ENCODE measurements around the gene CCDC88A. TPM values are rescaled to one million over a fixed set of nuclear protein-coding genes. Genes with fewer than 3 reads are reported as not detected.
A peak's percentile ranks its signal among the peaks of the same experiment; 100 is the strongest.

CCDC88A gene
- total RNA-seq, 1 donor, result 54.3 TPM

GRCh38 chr2:55430211-55430975, 10.7 kb upstream of the CCDC88A start:
- TF ChIP-seq, protein P1, sequence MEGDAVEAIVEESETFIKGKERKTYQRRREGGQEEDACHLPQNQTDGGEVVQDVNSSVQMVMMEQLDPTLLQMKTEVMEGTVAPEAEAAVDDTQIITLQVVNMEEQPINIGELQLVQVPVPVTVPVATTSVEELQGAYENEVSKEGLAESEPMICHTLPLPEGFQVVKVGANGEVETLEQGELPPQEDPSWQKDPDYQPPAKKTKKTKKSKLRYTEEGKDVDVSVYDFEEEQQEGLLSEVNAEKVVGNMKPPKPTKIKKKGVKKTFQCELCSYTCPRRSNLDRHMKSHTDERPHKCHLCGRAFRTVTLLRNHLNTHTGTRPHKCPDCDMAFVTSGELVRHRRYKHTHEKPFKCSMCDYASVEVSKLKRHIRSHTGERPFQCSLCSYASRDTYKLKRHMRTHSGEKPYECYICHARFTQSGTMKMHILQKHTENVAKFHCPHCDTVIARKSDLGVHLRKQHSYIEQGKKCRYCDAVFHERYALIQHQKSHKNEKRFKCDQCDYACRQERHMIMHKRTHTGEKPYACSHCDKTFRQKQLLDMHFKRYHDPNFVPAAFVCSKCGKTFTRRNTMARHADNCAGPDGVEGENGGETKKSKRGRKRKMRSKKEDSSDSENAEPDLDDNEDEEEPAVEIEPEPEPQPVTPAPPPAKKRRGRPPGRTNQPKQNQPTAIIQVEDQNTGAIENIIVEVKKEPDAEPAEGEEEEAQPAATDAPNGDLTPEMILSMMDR (IDR thresholded peaks at IDR 0.05; ENCODE audit: extremely low read depth, low read depth, low read length), result no peak
- no peak for DNase-seq (ENCODE audit: insufficient read length, low spot score, missing footprints)
- H3K36me3 ChIP-seq (ENCODE audit: insufficient read depth, low read length), result no peaks in the 10 kb centered on the region
- no peaks in the 10 kb centered on the region for H3K27me3 ChIP-seq (ENCODE audit: insufficient read depth, low read length)
- H3K79me2 ChIP-seq (ENCODE audit: insufficient read depth, low read length), result no peaks in the 10 kb centered on the region
- no peak overlapping the region for H3K27ac ChIP-seq (ENCODE audit: low read depth, low read length)
- peaks cover 10% of the 10 kb centered on the region for H3K4me1 ChIP-seq (ENCODE audit: insufficient read depth, low read length)
- H3K4me2 ChIP-seq (ENCODE audit: insufficient read depth, low read length), result no peak overlapping the region
- H4K20me1 ChIP-seq (ENCODE audit: insufficient read depth, low read length), result no peaks in the 10 kb centered on the region
- peak overlapping the region; percentile 67 for H2AFZ ChIP-seq (ENCODE audit: low read length)
- no peak overlapping the region for H3K4me3 ChIP-seq (ENCODE audit: insufficient read depth, low read length)
- H3K9me3 ChIP-seq (ENCODE audit: low read depth, low read length), result no peaks in the 10 kb centered on the region

DNA sequence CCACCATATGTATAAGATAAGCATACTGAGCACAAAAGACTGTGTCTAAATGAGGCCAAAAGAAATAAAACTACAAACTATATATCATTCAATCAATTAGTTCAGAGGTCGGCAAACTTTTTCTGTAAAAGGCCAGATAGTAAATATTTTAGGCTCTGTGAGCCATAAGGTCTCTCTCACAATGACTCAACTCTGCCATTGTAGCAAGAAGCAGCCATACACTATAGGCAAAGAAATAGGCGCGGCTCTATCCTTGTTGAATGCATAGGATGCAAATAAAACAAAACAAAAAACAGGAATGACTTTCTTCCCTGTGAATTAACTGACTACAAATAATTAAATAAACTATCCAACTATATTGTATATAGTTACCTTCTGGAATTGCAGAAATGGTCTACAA, 8.6 kb upstream of the CCDC88A start:
- TF ChIP-seq, protein P1 (IDR thresholded peaks at IDR 0.05; ENCODE audit: extremely low read depth, low read depth, low read length), result no peak
- Histone ChIP-seq H3K79me2 (ENCODE audit: insufficient read depth, low read length) (no peaks in the 10 kb centered on the region), H4K20me1 (ENCODE audit: insufficient read depth, low read length) (no peaks in the 10 kb centered on the region), H3K27ac (ENCODE audit: low read depth, low read length) (no peak overlapping the region), H3K4me3 (ENCODE audit: insufficient read depth, low read length) (no peak overlapping the region), H3K36me3 (ENCODE audit: insufficient read depth, low read length) (no peaks in the 10 kb centered on the region), H3K27me3 (ENCODE audit: insufficient read depth, low read length) (no peaks in the 10 kb centered on the region), H3K9me3 (ENCODE audit: low read depth, low read length) (no peaks in the 10 kb centered on the region), H3K4me1 (ENCODE audit: insufficient read depth, low read length) (peaks cover 15% of the 10 kb centered on the region), H2AFZ (ENCODE audit: low read length) (peak overlapping the region; percentile 24), H3K4me2 (ENCODE audit: insufficient read depth, low read length) (no peak overlapping the region)
- no peak for DNase-seq (ENCODE audit: insufficient read length, low spot score, missing footprints)

GRCh38 chr2:55425431-55425831, 5.8 kb upstream of the CCDC88A start:
- no peak overlapping the region for H3K4me3 ChIP-seq (ENCODE audit: insufficient read depth, low read length)
- peaks cover 12% of the 10 kb centered on the region for H3K4me1 ChIP-seq (ENCODE audit: insufficient read depth, low read length)
- no peaks in the 10 kb centered on the region for H3K9me3 ChIP-seq (ENCODE audit: low read depth, low read length)
- no peaks in the 10 kb centered on the region for H4K20me1 ChIP-seq (ENCODE audit: insufficient read depth, low read length)
- no peaks in the 10 kb centered on the region for H3K36me3 ChIP-seq (ENCODE audit: insufficient read depth, low read length)
- peak; percentile 91 for DNase-seq (ENCODE audit: insufficient read length, low spot score, missing footprints)
- H3K79me2 ChIP-seq (ENCODE audit: insufficient read depth, low read length), result no peaks in the 10 kb centered on the region
- H3K27ac ChIP-seq (ENCODE audit: low read depth, low read length), result peak overlapping the region; percentile 39
- TF ChIP-seq, protein P1 (IDR thresholded peaks at IDR 0.05; ENCODE audit: extremely low read depth, low read depth, low read length), result no peak
- H3K4me2 ChIP-seq (ENCODE audit: insufficient read depth, low read length), result peak overlapping the region; percentile 54
- H3K27me3 ChIP-seq (ENCODE audit: insufficient read depth, low read length), result no peaks in the 10 kb centered on the region
- H2AFZ ChIP-seq (ENCODE audit: low read length), result peak overlapping the region; percentile 51

DNA sequence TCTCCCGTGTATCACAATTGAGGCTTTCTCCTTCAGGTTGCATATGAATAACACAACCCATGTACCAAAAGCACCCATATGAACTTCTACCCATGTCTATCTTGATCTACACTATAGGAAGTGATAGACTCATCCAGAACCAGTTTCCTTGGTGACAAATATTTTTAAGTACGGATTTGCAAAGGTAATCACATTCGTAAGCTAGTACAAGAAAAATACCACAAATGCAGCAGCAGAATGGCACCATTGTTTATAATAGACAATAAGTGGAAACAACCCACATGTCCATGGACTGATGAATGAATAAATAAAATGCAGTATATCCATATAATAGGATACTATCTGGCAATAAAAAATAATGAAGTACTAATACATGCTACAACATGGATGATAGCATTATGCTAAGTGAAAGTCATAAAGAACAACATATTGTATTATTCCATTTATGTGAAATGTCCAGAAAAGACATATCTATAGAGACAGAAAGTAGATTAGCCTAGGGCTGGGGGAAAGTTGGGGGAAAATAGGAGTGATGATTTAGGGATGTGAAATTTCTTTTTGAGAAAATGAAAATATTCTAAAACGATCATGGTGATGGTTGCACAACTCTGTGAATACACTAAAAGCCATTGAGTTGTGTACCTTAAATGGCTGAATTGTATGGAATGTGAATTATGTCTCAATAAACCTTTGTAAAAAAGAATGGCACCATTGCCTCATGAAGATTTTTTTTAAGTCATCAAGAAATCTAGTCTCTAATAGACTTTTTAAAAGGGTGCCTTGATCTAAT, 3.4 kb upstream of the CCDC88A start:
- H2AFZ ChIP-seq (ENCODE audit: low read length), result no peak overlapping the region
- H4K20me1 ChIP-seq (ENCODE audit: insufficient read depth, low read length), result no peaks in the 10 kb centered on the region
- no peak overlapping the region for H3K27ac ChIP-seq (ENCODE audit: low read depth, low read length)
- no peaks in the 10 kb centered on the region for H3K9me3 ChIP-seq (ENCODE audit: low read depth, low read length)
- TF ChIP-seq, protein P1 (IDR thresholded peaks at IDR 0.05; ENCODE audit: extremely low read depth, low read depth, low read length), result no peak
- H3K4me2 ChIP-seq (ENCODE audit: insufficient read depth, low read length), result no peak overlapping the region
- H3K27me3 ChIP-seq (ENCODE audit: insufficient read depth, low read length), result no peaks in the 10 kb centered on the region
- no peaks in the 10 kb centered on the region for H3K36me3 ChIP-seq (ENCODE audit: insufficient read depth, low read length)
- H3K4me1 ChIP-seq (ENCODE audit: insufficient read depth, low read length), result peaks cover 10% of the 10 kb centered on the region
- no peak for DNase-seq (ENCODE audit: insufficient read length, low spot score, missing footprints)
- no peak overlapping the region for H3K4me3 ChIP-seq (ENCODE audit: insufficient read depth, low read length)
- H3K79me2 ChIP-seq (ENCODE audit: insufficient read depth, low read length), result peaks cover 15% of the 10 kb centered on the region
